Measurements from ENCODE around the gene SCAF8.
"Not testable (repeated sequence)": the region's sequence is repeated elsewhere in the genome, so short reads cannot be mapped to it uniquely, and the experiment has no call there.

Gene SCAF8

DNA sequence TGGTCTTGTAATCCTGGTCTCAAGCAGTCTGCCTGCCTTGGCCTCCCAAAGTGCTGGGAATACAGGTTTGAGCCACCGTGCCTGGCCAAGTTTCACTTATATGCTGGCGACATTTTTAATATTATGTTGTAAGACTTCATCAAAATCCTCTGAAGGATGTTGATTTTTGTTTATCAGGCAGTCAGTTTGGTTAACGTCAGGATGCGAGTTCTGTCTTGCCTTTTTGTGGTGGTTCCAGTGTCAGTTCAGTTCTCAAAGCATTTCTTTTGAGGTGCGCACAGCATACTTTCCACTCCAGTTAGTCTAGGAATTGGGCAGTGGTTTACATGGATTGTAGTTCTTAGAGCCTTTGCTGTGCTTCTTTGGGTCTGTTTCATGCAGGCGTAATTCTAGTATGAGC is 24.9 kb downstream of the SCAF8 start:
- no peak for DNase-seq (ENCODE audit: low read depth)
- no peak overlapping the region for H3K4me3 ChIP-seq (replicated peaks; ENCODE audit: low read depth, low read length)
- TF ChIP-seq CTCF (IDR thresholded peaks at IDR 0.05; ENCODE audit: low read length, missing control alignments), result no peak

- H3K4me3 ChIP-seq (replicated peaks; ENCODE audit: low read depth, low read length), result no peak overlapping the region
- no peak for TF ChIP-seq CTCF (IDR thresholded peaks at IDR 0.05; ENCODE audit: low read length, missing control alignments)
- DNase-seq (ENCODE audit: low read depth), result no peak
These were observed 30.4 kb downstream of the SCAF8 start for GRCh38 chr6:154763650-154764049.

DNA sequence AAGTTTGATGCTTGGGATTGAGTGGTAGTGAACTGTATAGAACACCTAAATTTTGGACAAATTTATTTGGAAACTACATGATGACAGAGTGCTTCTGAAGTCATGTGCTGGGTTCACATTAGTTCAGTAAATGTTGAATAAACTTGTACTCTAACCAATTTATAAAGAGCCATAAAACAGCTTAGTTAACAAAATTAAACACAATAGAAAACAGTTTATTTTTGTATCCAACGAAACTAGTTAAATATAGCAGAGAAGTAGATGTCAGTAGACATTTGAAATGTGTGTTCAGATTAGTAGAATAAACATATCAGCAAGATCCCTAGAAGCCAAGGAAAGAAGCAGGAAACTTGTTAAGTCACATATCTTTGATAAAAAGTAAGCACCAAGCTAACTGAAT is 32.1 kb downstream of the SCAF8 start:
- no peak for TF ChIP-seq CTCF (IDR thresholded peaks at IDR 0.05; ENCODE audit: low read length, missing control alignments)
- no peak for DNase-seq (ENCODE audit: low read depth)
- H3K4me3 ChIP-seq (replicated peaks; ENCODE audit: low read depth, low read length), result no peak overlapping the region

GRCh38 chr6:154766288-154766687 is 33.1 kb downstream of the SCAF8 start:
- no peak for DNase-seq (ENCODE audit: low read depth)
- H3K4me3 ChIP-seq (replicated peaks; ENCODE audit: low read depth, low read length), result no peak overlapping the region
- no peak for TF ChIP-seq CTCF (IDR thresholded peaks at IDR 0.05; ENCODE audit: low read length, missing control alignments)

DNA sequence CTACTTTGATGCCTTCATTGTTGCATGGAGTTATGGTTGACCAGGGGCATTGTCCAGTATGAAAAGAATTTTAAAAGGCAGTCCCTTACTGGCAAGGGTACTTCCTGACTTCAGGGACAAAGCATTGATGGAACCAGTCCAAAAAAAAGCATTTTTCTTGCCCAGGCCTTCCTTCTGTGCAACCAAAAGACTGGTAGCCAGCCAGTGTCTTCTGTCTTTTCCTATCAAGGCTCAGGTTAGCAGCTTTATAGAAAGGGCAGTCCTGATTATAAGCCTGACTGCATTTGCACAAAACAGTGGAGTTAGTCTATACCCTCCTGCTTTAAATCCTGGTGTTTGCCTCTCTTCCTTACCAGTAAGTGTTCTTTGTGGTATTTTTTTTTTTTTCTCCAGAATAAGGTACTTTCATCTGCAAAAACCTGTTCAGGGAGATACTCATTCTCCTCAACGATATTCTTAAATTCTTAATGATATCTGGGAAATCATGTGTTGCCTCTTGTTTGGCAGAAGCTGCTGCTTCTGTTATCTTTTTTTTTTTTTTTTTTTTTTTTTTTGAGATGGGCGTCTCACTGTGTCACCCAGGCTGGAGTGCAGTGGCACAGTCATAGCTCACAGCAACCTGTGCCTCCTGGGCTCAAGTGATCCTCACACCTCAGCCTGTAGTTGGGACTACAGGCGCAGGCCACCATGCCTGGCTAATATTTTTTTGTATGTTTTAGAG is 33.9 kb downstream of the SCAF8 start:
- peak; percentile 23 for DNase-seq (ENCODE audit: low read depth)
- no peak for TF ChIP-seq CTCF (IDR thresholded peaks at IDR 0.05; ENCODE audit: low read length, missing control alignments)
- H3K4me3 ChIP-seq (replicated peaks; ENCODE audit: low read depth, low read length), result no peak overlapping the region

DNA sequence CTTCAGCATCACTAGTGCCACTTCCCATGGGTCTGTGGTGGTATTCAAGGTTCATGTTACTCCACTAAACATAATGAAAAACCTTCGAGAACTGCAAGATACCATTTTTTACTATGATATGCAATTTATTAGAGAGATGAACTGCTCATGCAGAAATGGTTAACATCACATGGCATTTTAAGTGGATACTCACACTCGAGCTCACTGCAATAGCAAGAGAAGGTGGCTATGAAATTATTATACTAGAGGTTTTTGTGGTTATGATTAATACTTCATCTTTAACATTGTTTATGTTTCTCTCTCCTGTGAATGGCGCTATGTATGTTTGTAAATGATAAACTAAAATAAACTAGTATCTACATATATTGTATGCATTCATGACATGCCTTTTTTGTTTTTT is 35.1 kb downstream of the SCAF8 start:
- H3K4me3 ChIP-seq (replicated peaks; ENCODE audit: low read depth, low read length), result no peak overlapping the region
- no peak for TF ChIP-seq CTCF (IDR thresholded peaks at IDR 0.05; ENCODE audit: low read length, missing control alignments)
- DNase-seq (ENCODE audit: low read depth), result no peak

DNA sequence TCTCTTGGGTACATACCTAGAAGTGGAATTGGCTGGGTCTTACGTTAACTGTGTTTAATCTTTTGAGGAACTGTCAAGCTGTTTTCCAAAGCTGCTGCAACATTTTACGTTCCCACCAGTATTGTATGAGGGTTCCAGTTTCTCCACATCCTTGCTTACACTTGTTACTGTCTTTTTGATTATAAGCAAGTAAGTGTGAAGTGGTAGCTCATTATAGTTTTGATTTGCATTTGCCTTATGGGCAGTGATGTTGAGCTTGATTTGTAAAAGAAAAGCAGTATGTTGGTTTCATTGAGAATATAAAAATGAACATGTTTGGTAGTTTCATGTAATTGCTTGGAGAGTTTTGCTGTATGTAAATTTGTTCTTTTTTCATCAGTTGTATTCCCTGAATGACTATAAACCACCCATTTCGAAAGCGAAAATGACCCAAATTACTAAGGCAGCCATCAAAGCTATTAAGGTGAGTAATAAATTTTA is 40.4 kb downstream of the SCAF8 start:
- TF ChIP-seq CTCF (IDR thresholded peaks at IDR 0.05; ENCODE audit: low read length, missing control alignments), result no peak

DNA sequence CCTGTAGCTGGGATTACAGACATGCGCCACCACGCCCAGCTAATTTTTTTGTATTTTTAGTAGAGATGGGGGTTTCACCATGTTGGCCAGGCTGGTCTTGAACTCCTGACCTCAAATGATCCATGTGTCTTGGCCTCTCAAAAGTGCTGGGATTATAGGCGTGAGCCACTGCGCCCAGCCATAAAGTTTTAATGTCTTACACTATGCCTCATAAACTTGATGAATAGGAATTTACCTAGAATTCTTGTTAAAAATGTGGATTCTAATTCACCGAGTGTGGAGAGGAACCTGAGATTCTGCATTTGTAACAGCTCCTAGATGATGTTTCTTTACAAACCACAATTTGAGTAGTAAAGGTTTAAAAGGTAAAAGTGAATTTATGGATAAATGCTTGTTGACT is 45.9 kb downstream of the SCAF8 start:
- not testable (repeated sequence) for DNase-seq (ENCODE audit: low read depth); H3K4me3 ChIP-seq (replicated peaks; ENCODE audit: low read depth, low read length)

More for the DNA sequence above, 40.4 kb downstream of the SCAF8 start:
- DNase-seq (ENCODE audit: low read depth), result no peak
- no peak overlapping the region for H3K4me3 ChIP-seq (replicated peaks; ENCODE audit: low read depth, low read length)
